ENCODE results near the gene PAPPA. TPM values are rescaled to one million over a fixed set of nuclear protein-coding genes. Genes with fewer than 3 reads are reported as not detected.

The PAPPA gene
- total and polyA plus RNA-seq, 9 of the 15 experiments (the other 6 are each of a cell fraction or from before 2014, with no cell fraction given): 0.06 to 0.18 (median 0.11) TPM

DNA sequence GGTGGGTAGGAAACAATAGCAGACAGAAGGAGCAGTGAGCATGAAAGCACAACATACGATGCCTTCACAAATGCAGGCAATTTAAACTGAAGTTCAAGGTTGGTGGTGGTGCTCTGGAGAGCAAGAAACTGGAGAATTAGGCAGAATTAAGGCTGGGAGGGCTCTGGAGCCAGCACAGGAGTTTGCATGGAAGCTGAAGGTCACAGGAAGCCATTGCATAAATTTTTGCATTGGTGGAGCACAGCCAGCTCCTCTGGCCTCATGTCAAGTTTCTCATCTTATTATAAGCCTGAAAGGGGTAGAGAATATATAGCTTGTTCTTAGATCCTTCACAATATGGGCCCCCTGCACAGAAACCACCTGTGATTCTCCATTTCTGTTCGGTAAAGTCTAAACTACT lies 207.4 kb downstream of the PAPPA start:
- Histone ChIP-seq H3K36me3 (ENCODE audit: control insufficient read depth, insufficient read depth, low read length) (no peaks in the 10 kb centered on the region), H3K27me3 (ENCODE audit: control insufficient read depth in 2 of 2, insufficient read depth in 2 of 2, low read length in 2 of 2) (no peaks in the 10 kb centered on the region), H3K4me1 (replicated peaks in 1 of 2; ENCODE audit: control insufficient read depth in 2 of 2, insufficient read depth in 2 of 2, low read length in 2 of 2) (peaks cover 0 to 5% of the 10 kb centered on the region in 2 experiments; a peak in 2 of 5 replicates), H4K20me1 (replicated peaks; ENCODE audit: control insufficient read depth, insufficient read depth, low read length) (no peaks in the 10 kb centered on the region), H3K9me1 (ENCODE audit: control insufficient read depth, insufficient read depth, low read length) (no peaks in the 10 kb centered on the region), H3K9ac (ENCODE audit: insufficient read depth in 1 of 2, low read depth in 2 of 2, low read length in 2 of 2) (no peak overlapping the region), H3K4me3 (no peak overlapping the region), H3K4me2 (ENCODE audit: insufficient read depth, low read length) (no peak overlapping the region), H3K79me2 (ENCODE audit: control insufficient read depth, insufficient read depth, low read length) (no peaks in the 10 kb centered on the region), H3K9me3 (replicated peaks; ENCODE audit: control insufficient read depth, insufficient read depth, low read depth, low read length) (no peaks in the 10 kb centered on the region), H3K27ac (ENCODE audit: extremely low read depth, low read depth, low read length) (no peak overlapping the region), H2AFZ (ENCODE audit: low read depth, low read length) (no peak overlapping the region)
- TF ChIP-seq MCM3 (IDR thresholded peaks at IDR 0.05) (no peak), GATA2 (CRISPR knock-in tag; IDR thresholded peaks at IDR 0.05) (no peak), CHCHD3 (CRISPR knock-in tag; IDR thresholded peaks at IDR 0.05) (no peak), ZFP30 (CRISPR knock-in tag; IDR thresholded peaks at IDR 0.05; ENCODE audit: borderline replicate concordance) (no peak), SRSF7 (optimal IDR thresholded peaks at IDR 0.05; ENCODE audit: low read depth, low read length) (no peak), PCBP2 (IDR thresholded peaks at IDR 0.05; ENCODE audit: low read depth, low read length, poor library complexity, severe bottlenecking) (no peak), ZBTB1 (CRISPR knock-in tag; IDR thresholded peaks at IDR 0.05; ENCODE audit: borderline replicate concordance, low read depth) (no peak), ADNP (tag; IDR thresholded peaks at IDR 0.05) (no peak), CGGBP1 (CRISPR knock-in tag; IDR thresholded peaks at IDR 0.05) (no peak), TEAD2 (tag; IDR thresholded peaks at IDR 0.05) (no peak), ZNF280A (IDR thresholded peaks at IDR 0.05; ENCODE audit: low read depth, partially characterized antibody) (no peak), HOXB6 (CRISPR knock-in tag; IDR thresholded peaks at IDR 0.05; ENCODE audit: borderline replicate concordance) (no peak), TEAD1 (CRISPR knock-in tag; IDR thresholded peaks at IDR 0.05) (no peak), ATF3 (IDR thresholded peaks at IDR 0.05) (no peak), ATF3 (CRISPR knock-in tag; conservative IDR thresholded peaks at IDR 0.05) (no peak)
- TF ChIP-seq, protein P1, sequence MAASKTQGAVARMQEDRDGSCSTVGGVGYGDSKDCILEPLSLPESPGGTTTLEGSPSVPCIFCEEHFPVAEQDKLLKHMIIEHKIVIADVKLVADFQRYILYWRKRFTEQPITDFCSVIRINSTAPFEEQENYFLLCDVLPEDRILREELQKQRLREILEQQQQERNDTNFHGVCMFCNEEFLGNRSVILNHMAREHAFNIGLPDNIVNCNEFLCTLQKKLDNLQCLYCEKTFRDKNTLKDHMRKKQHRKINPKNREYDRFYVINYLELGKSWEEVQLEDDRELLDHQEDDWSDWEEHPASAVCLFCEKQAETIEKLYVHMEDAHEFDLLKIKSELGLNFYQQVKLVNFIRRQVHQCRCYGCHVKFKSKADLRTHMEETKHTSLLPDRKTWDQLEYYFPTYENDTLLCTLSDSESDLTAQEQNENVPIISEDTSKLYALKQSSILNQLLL (CRISPR knock-in tag; IDR thresholded peaks at IDR 0.05; ENCODE audit: borderline replicate concordance): no peak
- intact Hi-C loops (cut with micrococcal nuclease) (loop anchor here (10.0 kb wide), 1 partner anchor 196 kb away; no protein-coding TSS in a partner anchor), in situ Hi-C loops (cut with MboI) (no loop called here)
- WGBS (ENCODE audit: insufficient coverage, low coverage, missing lambda C conversion rate): 11% methylated on average over 2 of the region's 2 CpGs
- BruUV-seq (replicated peaks): no TSS peak
- CTCF ChIA-PET (ENCODE audit: low intra/inter-chr PET ratio): no interaction called here
- POLR2A ChIA-PET: interaction anchor here (0.7 to 2.0 kb wide), 2 partner anchors 15 to 18 kb away, joined by 4 to 5 read pairs; no protein-coding TSS in a partner anchor
- DNase-seq (ENCODE audit: extremely low read depth in 1 of 4, low spot score in 3 of 4) (no peak), FAIRE-seq (no peak), ATAC-seq (no peak)
